Lower lobe of right lung (tissue), 2 donors: ENCODE data around the gene FAAP100. TPM values are rescaled to one million over a fixed set of nuclear protein-coding genes. Genes with fewer than 3 reads are reported as not detected.

Source experiments
- ATAC-seq, 2 donors: fragments of 200-7000 bp; cut with Tn5 transposase; one replicate each; pipeline ENCODE4 v1.9.1; 2020 to 2022; ENCODE audit warnings: mild to moderate bottlenecking in 2 of 2, moderate library complexity in 2 of 2
- DNase-seq: peaks from one replicate; pipeline ENCODE4 v3.0.0-alpha.2; 2020
- H3K27ac ChIP-seq: fragments of 200-600 bp; one replicate; pipeline ENCODE4 v1.8.0; 2022
- H3K27me3 ChIP-seq: fragments of 200-600 bp; one replicate; pipeline ENCODE4 v1.8.0; 2022; ENCODE audit warnings: low read depth
- H3K36me3 ChIP-seq: fragments of 200-600 bp; one replicate; pipeline ENCODE4 v1.8.0; 2022; ENCODE audit warnings: mild to moderate bottlenecking
- H3K4me1 ChIP-seq: fragments of 200-600 bp; one replicate; pipeline ENCODE4 v1.8.0; 2022
- H3K4me3 ChIP-seq: fragments of 200-600 bp; one replicate; pipeline ENCODE4 v1.8.0; 2022; ENCODE audit warnings: mild to moderate bottlenecking
- H3K9me3 ChIP-seq: fragments of 200-600 bp; one replicate; pipeline ENCODE4 v1.8.0; 2022
- CTCF ChIP-seq: fragments of 200-600 bp; IDR thresholded peaks from one replicate; pipeline ENCODE4 v1.8.0; 2022; ENCODE audit warnings: antibody characterized with exemption, mild to moderate bottlenecking
- intact Hi-C: fragments of 100-400 bp; cut with DNase I; formaldehyde crosslinking; loops from one replicate; pipeline ENCODE4 v1.11.0; 2022
- total RNA-seq: library from RNA; stranded (reverse); fragmentation: NEBNext Ultra II Directional; extraction: Animal tissue kit (Norgen Biotek cat#: 25700); gene quantifications from one replicate; pipeline ENCODE4 v1.2.1, GENCODE V29; 2021
- donor health status: DM: no; HTN: yes; CAD: no; lungs with severe emphysema.

Gene FAAP100
- total RNA-seq, 1 donor from 2014 or later = 26.0 TPM

DNA sequence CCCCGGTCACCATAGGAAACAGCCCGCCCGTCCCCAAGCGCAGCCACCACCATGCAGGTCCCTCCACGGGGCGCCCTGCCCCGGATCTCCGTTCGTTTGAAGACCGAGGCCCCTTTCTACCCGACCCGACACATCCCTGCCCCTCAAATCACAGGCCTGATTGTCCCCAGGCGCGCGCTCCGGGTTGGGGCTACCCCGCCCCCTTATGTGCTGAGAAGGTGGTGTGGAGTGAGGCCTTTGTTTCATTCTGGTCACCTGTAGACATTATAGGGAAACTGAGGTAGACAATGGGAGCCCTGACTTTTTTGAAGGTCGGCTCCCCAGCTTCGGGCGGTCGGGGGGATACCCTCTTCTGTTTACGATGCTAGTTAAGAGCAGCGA, 38.8 kb downstream of the FAAP100 start:
- peak overlapping the region; percentile 94 for H3K4me3 ChIP-seq
- peaks cover 49% of the 10 kb centered on the region for H3K4me1 ChIP-seq
- intact Hi-C loops = no loop called here
- no peak for TF ChIP-seq CTCF
- H3K9me3 ChIP-seq = no peaks in the 10 kb centered on the region
- H3K27me3 ChIP-seq = no peaks in the 10 kb centered on the region
- H3K27ac ChIP-seq = peak overlapping the region; percentile 100
- peaks cover 34% of the 10 kb centered on the region for H3K36me3 ChIP-seq
- DNase-seq = peak; percentile 78
- ATAC-seq = peak; percentile 32 to 36

GRCh38 chr17:81512562-81513371, 39.4 kb downstream of the FAAP100 start, which contains the start of gene ACTG1:
TSS of gene ACTG1 (minus strand) at chr17:81512799. CDS start at chr17:81512354, 445 bp downstream.
- H3K27ac ChIP-seq = peak within 1 kb of the TSS; percentile 100

DNA sequence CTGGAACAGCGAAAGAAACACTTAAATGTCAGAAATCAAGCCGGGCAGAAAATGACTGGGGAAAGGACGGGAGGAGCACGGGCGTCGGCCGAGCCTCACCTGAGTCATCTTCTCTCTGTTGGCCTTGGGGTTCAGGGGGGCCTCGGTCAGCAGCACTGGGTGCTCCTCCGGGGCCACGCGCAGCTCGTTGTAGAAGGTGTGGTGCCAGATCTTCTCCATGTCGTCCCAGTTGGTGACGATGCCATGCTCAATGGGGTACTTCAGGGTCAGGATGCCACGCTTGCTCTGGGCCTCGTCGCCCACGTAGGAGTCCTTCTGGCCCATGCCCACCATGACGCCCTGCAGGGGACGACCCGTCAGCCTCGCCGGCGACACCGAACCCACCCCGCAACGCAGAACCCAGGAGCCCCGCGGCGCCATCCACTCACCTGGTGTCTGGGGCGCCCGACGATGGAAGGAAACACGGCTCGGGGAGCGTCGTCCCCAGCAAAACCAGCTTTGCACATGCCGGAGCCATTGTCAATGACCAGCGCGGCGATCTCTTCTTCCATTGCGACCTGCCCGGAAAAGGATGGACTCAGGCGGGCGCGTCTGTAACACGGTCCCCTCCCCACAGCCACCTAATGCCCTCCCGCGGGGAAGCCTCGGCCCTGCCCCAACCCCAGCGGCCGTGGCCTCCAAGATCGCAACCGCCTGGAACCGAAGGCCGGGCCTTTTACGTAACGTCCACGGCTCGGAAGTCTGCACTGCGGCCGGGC, 40.2 kb downstream of the FAAP100 start:
- Histone ChIP-seq H3K9me3 (no peaks in the 10 kb centered on the region), H3K36me3 (peaks cover 34% of the 10 kb centered on the region), H3K27me3 (no peaks in the 10 kb centered on the region), H3K4me1 (peaks cover 37% of the 10 kb centered on the region), H3K4me3 (peak overlapping the region; percentile 94), H3K27ac (peak overlapping the region; percentile 100)
- ATAC-seq = peak; percentile 6 to 12
- TF ChIP-seq CTCF = no peak
- DNase-seq = no peak
- intact Hi-C loops = no loop called here

More at GRCh38 chr17:81512562-81513371, 39.4 kb downstream of the FAAP100 start, which contains the start of gene ACTG1:
- DNase-seq (peak; percentile 95), ATAC-seq (peak; percentile 75 to 85)
- no peaks in the 10 kb centered on the region for H3K27me3 ChIP-seq
- peaks cover 44% of the 10 kb centered on the region for H3K4me1 ChIP-seq
- peaks cover 34% of the 10 kb centered on the region for H3K36me3 ChIP-seq
- H3K4me3 ChIP-seq = peak within 1 kb of the TSS; percentile 94
- TF ChIP-seq CTCF = no peak
- intact Hi-C loops = no loop called here
- no peaks in the 10 kb centered on the region for H3K9me3 ChIP-seq

DNA sequence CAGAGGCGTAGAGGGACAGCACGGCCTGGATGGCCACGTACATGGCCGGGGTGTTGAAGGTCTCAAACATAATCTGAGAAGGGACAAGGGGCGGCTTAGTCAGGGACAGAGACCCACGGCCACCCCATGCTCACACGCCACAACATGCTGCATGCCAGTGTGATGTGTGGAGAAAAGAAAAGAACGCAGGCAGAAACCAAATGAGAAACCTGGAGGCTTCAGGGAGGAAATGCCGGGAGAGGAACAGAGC, 40.7 kb downstream of the FAAP100 start:
- intact Hi-C loops = no loop called here
- no peak for DNase-seq
- no peak for ATAC-seq
- Histone ChIP-seq H3K9me3 (no peaks in the 10 kb centered on the region), H3K27me3 (no peaks in the 10 kb centered on the region), H3K4me3 (peak overlapping the region; percentile 94), H3K27ac (peak overlapping the region; percentile 100), H3K36me3 (peaks cover 34% of the 10 kb centered on the region), H3K4me1 (peaks cover 32% of the 10 kb centered on the region)
- TF ChIP-seq CTCF = no peak

- Histone ChIP-seq H3K27me3 (no peaks in the 10 kb centered on the region), H3K9me3 (no peaks in the 10 kb centered on the region), H3K4me3 (peak overlapping the region; percentile 94), H3K36me3 (peaks cover 34% of the 10 kb centered on the region), H3K4me1 (peaks cover 27% of the 10 kb centered on the region), H3K27ac (peak overlapping the region; percentile 100)
- intact Hi-C loops = no loop called here
- peak; percentile 59 for DNase-seq
- TF ChIP-seq CTCF = no peak
- ATAC-seq = no peak
Observed at GRCh38 chr17:81510785-81511553, 41.2 kb downstream of the FAAP100 start.
